Muscle of leg (tissue), 11 donors: ENCODE data around the gene PPP1R9A. TPM values are rescaled to one million over a fixed set of nuclear protein-coding genes. Genes with fewer than 3 reads are reported as not detected.

Experiments used
- DNase-seq: peaks from one replicate; pipeline ENCODE4 v3.0.0; 2013
- H3K27ac ChIP-seq: one replicate; pipeline ENCODE4 v1.5.1; 2013; ENCODE audit warnings: mild to moderate bottlenecking, low read length, control low read depth
- H3K27me3 ChIP-seq: one replicate; pipeline ENCODE4 v1.6.1; 2013; ENCODE audit warnings: low read length; ENCODE audit not compliant: control insufficient read depth, insufficient read depth
- H3K36me3 ChIP-seq: one replicate; pipeline ENCODE4 v1.6.1; 2013; ENCODE audit warnings: low read length; ENCODE audit not compliant: control insufficient read depth, insufficient read depth
- H3K4me1 ChIP-seq: one replicate; pipeline ENCODE4 v1.6.1; 2013; ENCODE audit warnings: low read length; ENCODE audit not compliant: control insufficient read depth, insufficient read depth
- H3K4me3 ChIP-seq: one replicate; pipeline ENCODE4 v1.5.1; 2013; ENCODE audit warnings: low read length, control low read depth
- H3K9me3 ChIP-seq: replicated peaks from 2 replicates; pipeline ENCODE4 v1.6.1; 2013; ENCODE audit warnings: low read depth, low read length; ENCODE audit not compliant: control insufficient read depth
- WGBS: methylation state at CpG from one replicate; pipeline ENCODE4 v1.1.5; 2013; ENCODE audit warnings: missing lambda C conversion rate; ENCODE audit not compliant: insufficient coverage; 5-methylcytosine and 5-hydroxymethylcytosine counted together
- polyA plus RNA-seq, 8 donors: library from polyadenylated mRNA; unstranded; fragments of 120-200 nt; gene quantifications; one replicate each; pipeline versions ENCODE4 v1.2.1 to v1.2.3, GENCODE V29; 2013; ENCODE audit warnings: inconsistent platforms in 1 of 8, low replicate concordance in 1 of 8; ENCODE audit not compliant: insufficient read length in 8 of 8, insufficient read depth in 1 of 8
- total RNA-seq: library from RNA; stranded (reverse); fragments of 120-200 nt; gene quantifications from one replicate; pipeline ENCODE4 v1.2.4, GENCODE V29; 2013

PPP1R9A gene
- total and polyA plus RNA-seq, 9 donors = 14.8 to 45.0 (median 19.8) TPM

- H3K4me3 ChIP-seq = no peak overlapping the region
- H3K9me3 ChIP-seq = no peaks in the 10 kb centered on the region
- peak overlapping the region; percentile 32 for H3K27ac ChIP-seq
- H3K4me1 ChIP-seq = peaks cover 8% of the 10 kb centered on the region
- H3K27me3 ChIP-seq = no peaks in the 10 kb centered on the region
- peak; percentile 86 for DNase-seq
- no peaks in the 10 kb centered on the region for H3K36me3 ChIP-seq
- WGBS = no CpG with 5 or more reads among the region's 2 CpGs
These were observed 302.4 kb downstream of the PPP1R9A start for GRCh38 chr7:95209788-95210187.

GRCh38 chr7:95213148-95213547, 305.8 kb downstream of the PPP1R9A start:
- Histone ChIP-seq H3K4me3 (no peak overlapping the region), H3K9me3 (no peaks in the 10 kb centered on the region), H3K27me3 (no peaks in the 10 kb centered on the region), H3K27ac (peak overlapping the region; percentile 81), H3K4me1 (peaks cover 8% of the 10 kb centered on the region), H3K36me3 (no peaks in the 10 kb centered on the region)
- no CpG with 5 or more reads among the region's 2 CpGs for WGBS
- DNase-seq = peak; percentile 55

DNA sequence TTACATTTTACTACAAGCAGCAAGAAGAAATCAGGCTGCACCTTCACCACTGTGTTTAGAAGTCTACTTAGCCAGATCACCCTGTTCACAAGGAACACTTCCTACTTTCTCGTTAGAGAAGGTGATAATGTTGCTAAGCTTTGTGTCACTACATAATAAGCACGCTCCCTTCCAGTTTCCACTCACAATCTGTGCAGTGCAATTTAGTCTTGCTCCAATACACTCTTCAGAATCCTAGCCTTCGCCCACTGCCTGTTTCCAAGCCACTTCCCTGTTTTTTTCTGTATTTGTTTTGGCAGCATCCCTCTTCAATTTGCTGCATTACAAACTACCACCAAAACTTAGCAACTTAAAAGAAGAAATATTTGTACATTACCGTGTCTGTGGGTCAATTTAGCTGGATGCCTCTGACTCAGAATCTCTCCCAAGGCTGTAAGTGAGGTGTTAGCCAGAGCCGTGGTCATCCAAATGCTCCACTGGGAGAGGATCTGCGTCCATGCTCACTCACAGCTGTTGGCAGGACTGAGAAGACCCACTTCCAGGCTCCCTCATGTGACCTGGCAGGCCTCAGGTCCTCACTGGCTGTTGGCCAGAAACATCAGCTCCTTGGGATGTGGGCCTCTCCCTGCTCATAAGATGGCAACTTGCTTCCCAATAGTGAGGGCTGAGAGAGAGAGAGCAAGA, 306.6 kb downstream of the PPP1R9A start:
- Histone ChIP-seq H3K4me1 (peaks cover 8% of the 10 kb centered on the region), H3K36me3 (no peaks in the 10 kb centered on the region), H3K27ac (peak overlapping the region; percentile 81), H3K4me3 (no peak overlapping the region), H3K27me3 (no peaks in the 10 kb centered on the region), H3K9me3 (no peaks in the 10 kb centered on the region)
- 22% methylated on average over 1 of the region's 6 CpGs for WGBS
- DNase-seq = peak; percentile 97

DNA sequence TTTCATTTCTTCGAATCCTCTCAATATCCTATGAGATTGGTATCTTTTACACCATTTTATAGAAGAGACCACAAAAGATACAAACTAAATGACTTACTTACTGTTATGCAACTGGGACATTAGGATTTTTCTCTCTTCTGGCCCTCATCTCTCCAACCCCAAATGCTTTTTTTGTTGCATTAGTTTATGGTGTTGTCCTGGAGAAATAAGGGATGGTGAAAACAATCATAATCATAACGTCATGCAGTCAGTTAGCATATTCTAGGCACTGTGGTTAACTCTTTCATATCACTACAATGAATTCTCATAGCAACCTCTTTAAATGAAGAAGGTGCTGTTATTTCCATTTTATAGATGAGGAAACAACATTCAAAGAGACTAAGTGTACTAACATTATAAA, 312.3 kb downstream of the PPP1R9A start:
- Histone ChIP-seq H3K4me1 (peaks cover 7% of the 10 kb centered on the region), H3K9me3 (no peaks in the 10 kb centered on the region), H3K36me3 (no peaks in the 10 kb centered on the region), H3K4me3 (no peak overlapping the region), H3K27me3 (no peaks in the 10 kb centered on the region), H3K27ac (peak overlapping the region; percentile 92)
- WGBS = no CpG with 5 or more reads among the region's 2 CpGs
- peak; percentile 69 for DNase-seq

- H3K27ac ChIP-seq = peak overlapping the region; percentile 92
- H3K9me3 ChIP-seq = no peaks in the 10 kb centered on the region
- no peaks in the 10 kb centered on the region for H3K27me3 ChIP-seq
- peak; percentile 96 for DNase-seq
- H3K4me1 ChIP-seq = peaks cover 7% of the 10 kb centered on the region
- WGBS = 50% methylated on average over 1 of the region's 3 CpGs
- H3K36me3 ChIP-seq = no peaks in the 10 kb centered on the region
- no peak overlapping the region for H3K4me3 ChIP-seq
These were observed 312.9 kb downstream of the PPP1R9A start for GRCh38 chr7:95220328-95220727.

DNA sequence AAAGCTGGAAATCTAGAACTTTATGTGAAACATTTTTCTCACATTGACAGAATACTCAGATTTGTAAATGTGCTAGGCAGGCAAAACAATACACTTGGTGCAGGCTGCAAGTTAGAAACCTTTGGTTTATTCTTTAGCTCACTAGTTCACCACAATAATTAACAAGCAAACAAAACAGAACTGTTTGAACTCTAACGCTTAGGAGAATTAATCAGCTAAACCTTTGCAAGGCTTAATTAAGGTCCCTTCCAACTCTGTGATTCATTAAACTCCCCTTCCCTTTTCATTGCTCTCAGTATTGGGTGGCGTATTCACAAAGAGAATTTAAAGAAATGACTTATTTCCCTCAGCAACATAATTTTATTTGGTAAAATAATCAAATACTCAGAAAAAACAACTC, 317.9 kb downstream of the PPP1R9A start:
- no CpG with 5 or more reads among the region's 2 CpGs for WGBS
- H3K27me3 ChIP-seq = no peaks in the 10 kb centered on the region
- H3K9me3 ChIP-seq = peaks cover 4% of the 10 kb centered on the region
- no peak overlapping the region for H3K27ac ChIP-seq
- H3K36me3 ChIP-seq = peaks cover 14% of the 10 kb centered on the region
- no peak for DNase-seq
- no peak overlapping the region for H3K4me3 ChIP-seq
- H3K4me1 ChIP-seq = peaks cover 4% of the 10 kb centered on the region

GRCh38 chr7:95229301-95229700, 321.9 kb downstream of the PPP1R9A start:
- no peak for DNase-seq
- Histone ChIP-seq H3K4me3 (no peak overlapping the region), H3K4me1 (no peaks in the 10 kb centered on the region), H3K27ac (no peak overlapping the region), H3K9me3 (peaks cover 4% of the 10 kb centered on the region), H3K27me3 (no peaks in the 10 kb centered on the region), H3K36me3 (peaks cover 14% of the 10 kb centered on the region)
- WGBS = 100% methylated on average over 2 of the region's 5 CpGs

DNA sequence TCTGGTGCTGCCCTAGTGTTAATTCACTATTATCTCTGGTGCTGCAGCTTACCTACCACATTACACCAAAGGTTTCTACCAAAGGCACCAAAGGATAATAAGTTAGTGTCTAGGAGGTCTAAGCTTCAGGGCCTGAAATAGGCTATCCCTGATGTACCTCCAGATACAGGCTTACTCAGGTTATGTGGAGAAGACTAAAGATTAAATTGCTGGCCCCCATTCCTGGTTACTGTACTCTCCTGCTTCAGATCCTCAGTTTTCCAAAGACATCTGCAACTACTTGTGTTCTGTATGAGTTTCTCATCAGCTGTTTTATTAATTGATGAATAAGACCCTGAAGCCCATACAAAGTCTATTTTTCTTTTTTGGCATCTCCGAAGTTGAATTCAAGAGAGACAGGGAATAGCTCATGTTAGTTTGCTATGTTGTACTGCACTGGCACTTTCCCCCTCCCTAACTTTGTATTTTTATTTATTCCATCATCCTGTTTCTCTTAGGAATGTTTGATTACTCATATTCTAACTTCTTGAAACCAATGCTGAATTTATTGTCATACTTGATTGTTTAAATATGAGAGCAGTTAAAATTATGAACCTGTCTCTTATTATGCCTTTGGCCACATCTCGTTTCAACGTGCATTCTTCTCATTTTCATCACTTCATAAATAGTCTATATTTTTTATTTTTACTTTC, 331.0 kb downstream of the PPP1R9A start:
- H3K27me3 ChIP-seq = no peaks in the 10 kb centered on the region
- peak; percentile 71 for DNase-seq
- H3K9me3 ChIP-seq = peaks cover 2% of the 10 kb centered on the region
- no peaks in the 10 kb centered on the region for H3K36me3 ChIP-seq
- H3K27ac ChIP-seq = peak overlapping the region; percentile 73
- no peak overlapping the region for H3K4me3 ChIP-seq
- H3K4me1 ChIP-seq = no peaks in the 10 kb centered on the region
- no CpG with 5 or more reads among the region's 3 CpGs for WGBS

- H3K27me3 ChIP-seq = no peaks in the 10 kb centered on the region
- H3K9me3 ChIP-seq = no peaks in the 10 kb centered on the region
- H3K4me1 ChIP-seq = peaks cover under 1% of the 10 kb centered on the region
- WGBS = no CpG with 5 or more reads among the region's 1 CpG
- DNase-seq = no peak
- H3K4me3 ChIP-seq = no peak overlapping the region
- H3K27ac ChIP-seq = no peak overlapping the region
- no peaks in the 10 kb centered on the region for H3K36me3 ChIP-seq
These were observed 333.5 kb downstream of the PPP1R9A start for GRCh38 chr7:95240921-95241320.

DNA sequence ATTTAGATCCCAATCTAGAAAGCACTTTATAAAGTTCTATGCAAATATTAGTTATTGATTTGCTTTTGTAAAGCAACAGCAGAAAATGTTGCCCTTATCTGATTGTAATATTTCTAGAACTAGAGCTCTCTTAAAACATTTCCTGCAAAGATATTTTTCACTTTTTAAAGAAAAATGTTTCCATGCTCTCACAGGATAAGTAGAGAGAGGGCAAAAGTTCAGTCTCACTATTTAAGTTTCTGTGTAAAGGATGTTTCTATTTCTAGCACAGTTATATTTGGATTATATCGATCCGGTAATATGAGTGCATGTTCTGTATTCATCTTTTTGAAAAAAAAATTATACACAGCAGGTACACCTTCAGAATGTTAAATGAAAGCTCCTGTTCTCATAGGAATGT, 334.9 kb downstream of the PPP1R9A start:
- Histone ChIP-seq H3K4me1 (peaks cover 3% of the 10 kb centered on the region), H3K36me3 (no peaks in the 10 kb centered on the region), H3K27me3 (no peaks in the 10 kb centered on the region), H3K4me3 (no peak overlapping the region), H3K9me3 (no peaks in the 10 kb centered on the region), H3K27ac (peak overlapping the region; percentile 68)
- peak; percentile 80 for DNase-seq
- no CpG with 5 or more reads among the region's 2 CpGs for WGBS
